Ishikawa (cell line): ENCODE data around the gene TMEM150C.

Experiments used
- CREB1 ChIP-seq: IDR thresholded peaks from 2 replicates; pipeline ENCODE4 v1.6.1; 2012; ENCODE audit warnings: low read depth
- EP300 ChIP-seq: IDR thresholded peaks from 2 replicates; pipeline ENCODE4 v1.6.1; 2012; ENCODE audit warnings: borderline replicate concordance
- FOXM1 ChIP-seq: IDR thresholded peaks from 2 replicates; pipeline ENCODE4 v1.6.1; 2012; ENCODE audit warnings: low read depth, borderline replicate concordance
- NFIC ChIP-seq: IDR thresholded peaks from 2 replicates; pipeline ENCODE4 v1.6.1; 2012
- RAD21 ChIP-seq: IDR thresholded peaks from 2 replicates; pipeline ENCODE4 v1.6.1; 2012; ENCODE audit warnings: low read depth
- TAF1 ChIP-seq: IDR thresholded peaks from 2 replicates; pipeline ENCODE4 v1.6.1; 2012; ENCODE audit warnings: low read depth, mild to moderate bottlenecking
- TEAD4 ChIP-seq: IDR thresholded peaks from 2 replicates; pipeline ENCODE4 v1.6.1; 2012
- ZBTB7A ChIP-seq: IDR thresholded peaks from 2 replicates; pipeline ENCODE4 v1.6.1; 2012; ENCODE audit warnings: low read depth

- no peak for TF ChIP-seq TAF1
- TF ChIP-seq CREB1 = no peak
- TF ChIP-seq ZBTB7A = no peak
- TF ChIP-seq EP300 = no peak
- no peak for TF ChIP-seq NFIC
- no peak for TF ChIP-seq RAD21
- TF ChIP-seq TEAD4 = no peak
- TF ChIP-seq FOXM1 = no peak
Observed at GRCh38 chr4:82450966-82451755, 110.6 kb downstream of the TMEM150C start.
